Activated CD4-positive, alpha-beta T cell treated with anti-CD3 and anti-CD28 coated beads, Interleukin-2, amount 50 U/mL, for 1 hour (primary cell): ENCODE results near the gene TBKBP1.
"Not testable (repeated sequence)": the region's sequence is repeated elsewhere in the genome, so short reads cannot be mapped to it uniquely, and the experiment has no call there.

Source experiments
- DNase-seq: peaks from one replicate; pipeline ENCODE4 v3.0.0-alpha.2; 2020

Gene TBKBP1

GRCh38 chr17:47682727-47683126 is 11.2 kb upstream of the TBKBP1 start:
- DNase-seq = not testable (repeated sequence)

- no peak for DNase-seq
Measured at GRCh38 chr17:47684025-47684424, 9.9 kb upstream of the TBKBP1 start.

- no peak for DNase-seq
Measured at GRCh38 chr17:47684535-47685193, 9.3 kb upstream of the TBKBP1 start.

- no peak for DNase-seq
Measured at GRCh38 chr17:47685556-47686275, 8.2 kb upstream of the TBKBP1 start.

- no peak for DNase-seq
Measured at GRCh38 chr17:47686276-47686635, 7.7 kb upstream of the TBKBP1 start.

- DNase-seq = no peak
Measured at GRCh38 chr17:47686664-47687327, 7.2 kb upstream of the TBKBP1 start.

GRCh38 chr17:47687328-47687690 is 6.7 kb upstream of the TBKBP1 start:
- no peak for DNase-seq

GRCh38 chr17:47687748-47688147 is 6.2 kb upstream of the TBKBP1 start:
- no peak for DNase-seq

GRCh38 chr17:47690121-47690520 is 3.8 kb upstream of the TBKBP1 start:
- no peak for DNase-seq

GRCh38 chr17:47692137-47692894 is 1.6 kb upstream of the TBKBP1 start:
- no peak for DNase-seq

GRCh38 chr17:47692895-47693730 is 848 bp upstream of the TBKBP1 start:
- no peak for DNase-seq

- DNase-seq = peak; percentile 31
Measured at GRCh38 chr17:47694581-47695428, 844 bp downstream of the TBKBP1 start.

GRCh38 chr17:47695429-47696376 is 1.7 kb downstream of the TBKBP1 start:
- DNase-seq = no peak

GRCh38 chr17:47696717-47697642 is 3.0 kb downstream of the TBKBP1 start:
- DNase-seq = no peak

- no peak for DNase-seq
Measured at GRCh38 chr17:47697906-47698711, 4.1 kb downstream of the TBKBP1 start.

GRCh38 chr17:47698749-47699535 is 5.0 kb downstream of the TBKBP1 start:
- DNase-seq = peak; percentile 82

- no peak for DNase-seq
Measured at GRCh38 chr17:47699536-47699840, 5.5 kb downstream of the TBKBP1 start.
